ENCODE results near the gene ADAMTS9. TPM values are rescaled to one million over a fixed set of nuclear protein-coding genes. Genes with fewer than 3 reads are reported as not detected.
A peak's percentile ranks its signal among the peaks of the same experiment; 100 is the strongest.

ADAMTS9 gene
- total RNA-seq, 4 donors from 2014 or later: 4.8 to 49.8 (median 13.4) TPM

DNA sequence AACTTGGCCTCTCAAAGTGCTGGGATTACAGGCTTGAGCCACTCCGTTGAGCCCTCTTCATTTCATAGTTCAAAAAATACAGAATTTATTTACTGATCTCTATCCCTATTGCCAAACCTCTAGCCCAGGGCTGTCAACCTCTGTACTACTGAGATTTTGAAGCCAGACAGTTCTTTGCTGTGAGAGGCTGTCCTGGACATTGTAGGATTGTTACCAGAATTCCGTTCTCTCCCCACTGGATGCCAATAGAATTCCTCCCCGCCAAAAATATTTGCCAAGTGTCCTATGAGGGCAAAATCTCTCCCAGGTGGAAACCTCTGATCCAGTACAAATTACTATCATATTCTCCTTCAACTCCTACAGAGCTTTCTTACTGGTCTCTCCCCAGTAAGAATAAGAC is 29.6 kb upstream of the ADAMTS9 start:
- ATAC-seq (no peak), DNase-seq (no peak)
- TF ChIP-seq, protein P1, sequence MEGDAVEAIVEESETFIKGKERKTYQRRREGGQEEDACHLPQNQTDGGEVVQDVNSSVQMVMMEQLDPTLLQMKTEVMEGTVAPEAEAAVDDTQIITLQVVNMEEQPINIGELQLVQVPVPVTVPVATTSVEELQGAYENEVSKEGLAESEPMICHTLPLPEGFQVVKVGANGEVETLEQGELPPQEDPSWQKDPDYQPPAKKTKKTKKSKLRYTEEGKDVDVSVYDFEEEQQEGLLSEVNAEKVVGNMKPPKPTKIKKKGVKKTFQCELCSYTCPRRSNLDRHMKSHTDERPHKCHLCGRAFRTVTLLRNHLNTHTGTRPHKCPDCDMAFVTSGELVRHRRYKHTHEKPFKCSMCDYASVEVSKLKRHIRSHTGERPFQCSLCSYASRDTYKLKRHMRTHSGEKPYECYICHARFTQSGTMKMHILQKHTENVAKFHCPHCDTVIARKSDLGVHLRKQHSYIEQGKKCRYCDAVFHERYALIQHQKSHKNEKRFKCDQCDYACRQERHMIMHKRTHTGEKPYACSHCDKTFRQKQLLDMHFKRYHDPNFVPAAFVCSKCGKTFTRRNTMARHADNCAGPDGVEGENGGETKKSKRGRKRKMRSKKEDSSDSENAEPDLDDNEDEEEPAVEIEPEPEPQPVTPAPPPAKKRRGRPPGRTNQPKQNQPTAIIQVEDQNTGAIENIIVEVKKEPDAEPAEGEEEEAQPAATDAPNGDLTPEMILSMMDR (IDR thresholded peaks at IDR 0.05 in 4 of 5, conservative IDR thresholded peaks at IDR 0.05 in 1 of 5): no peak
- TF ChIP-seq POLR2A (IDR thresholded peaks at IDR 0.05): no peak
- Histone ChIP-seq H3K36me3 (no peaks in the 10 kb centered on the region), H3K27me3 (no peaks in the 10 kb centered on the region), H3K4me1 (peaks cover 21 to 24% of the 10 kb centered on the region in 2 donors), H3K9me3 (no peaks in the 10 kb centered on the region), H3K4me3 (no peak overlapping the region), H3K27ac (no peak overlapping the region)
- in situ Hi-C loops (cut with MboI; ENCODE audit: low sequenced_read_pairs in 4 of 4) (no loop called here), intact Hi-C loops (cut with DNase I; ENCODE audit: low total_unique reads) (no loop called here)

DNA sequence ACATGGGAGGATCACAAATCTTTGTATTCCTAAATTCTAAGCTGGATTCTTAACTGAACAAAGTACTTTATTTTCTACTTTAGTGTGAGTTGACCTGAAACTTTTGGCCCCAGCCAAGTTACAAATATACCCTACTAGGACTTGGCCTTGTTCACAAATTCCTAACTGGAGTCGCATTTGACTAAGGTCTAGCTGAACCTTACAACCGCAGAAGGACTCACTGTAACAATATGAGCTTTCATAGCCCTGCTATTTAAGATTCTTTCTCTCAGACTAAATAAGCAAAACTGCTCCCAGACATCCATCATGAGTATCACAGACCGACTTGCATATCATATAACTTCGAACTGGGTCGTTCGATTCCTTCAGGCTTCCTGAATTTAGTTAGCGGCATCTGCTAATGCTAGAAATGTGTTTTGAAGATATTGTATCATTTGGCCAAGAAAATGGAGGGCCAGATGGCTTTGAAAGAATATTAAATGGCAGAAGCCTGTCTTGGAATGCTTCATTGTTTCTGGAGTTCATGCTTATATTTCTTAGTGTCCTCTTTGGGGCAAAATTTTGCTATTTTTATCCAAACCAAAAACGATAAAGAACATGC is 28.4 kb upstream of the ADAMTS9 start:
- in situ Hi-C loops (cut with MboI; ENCODE audit: low sequenced_read_pairs in 4 of 4) (no loop called here), intact Hi-C loops (cut with DNase I; ENCODE audit: low total_unique reads) (no loop called here)
- Histone ChIP-seq H3K27ac (peak overlapping the region; percentile 1 to 41 (median 7)), H3K36me3 (no peaks in the 10 kb centered on the region), H3K4me1 (peaks cover 21 to 24% of the 10 kb centered on the region in 2 donors), H3K27me3 (no peaks in the 10 kb centered on the region), H3K9me3 (no peaks in the 10 kb centered on the region), H3K4me3 (no peak overlapping the region)
- no peak for DNase-seq
- TF ChIP-seq POLR2A (IDR thresholded peaks at IDR 0.05): no peak
- ATAC-seq: no peak

DNA sequence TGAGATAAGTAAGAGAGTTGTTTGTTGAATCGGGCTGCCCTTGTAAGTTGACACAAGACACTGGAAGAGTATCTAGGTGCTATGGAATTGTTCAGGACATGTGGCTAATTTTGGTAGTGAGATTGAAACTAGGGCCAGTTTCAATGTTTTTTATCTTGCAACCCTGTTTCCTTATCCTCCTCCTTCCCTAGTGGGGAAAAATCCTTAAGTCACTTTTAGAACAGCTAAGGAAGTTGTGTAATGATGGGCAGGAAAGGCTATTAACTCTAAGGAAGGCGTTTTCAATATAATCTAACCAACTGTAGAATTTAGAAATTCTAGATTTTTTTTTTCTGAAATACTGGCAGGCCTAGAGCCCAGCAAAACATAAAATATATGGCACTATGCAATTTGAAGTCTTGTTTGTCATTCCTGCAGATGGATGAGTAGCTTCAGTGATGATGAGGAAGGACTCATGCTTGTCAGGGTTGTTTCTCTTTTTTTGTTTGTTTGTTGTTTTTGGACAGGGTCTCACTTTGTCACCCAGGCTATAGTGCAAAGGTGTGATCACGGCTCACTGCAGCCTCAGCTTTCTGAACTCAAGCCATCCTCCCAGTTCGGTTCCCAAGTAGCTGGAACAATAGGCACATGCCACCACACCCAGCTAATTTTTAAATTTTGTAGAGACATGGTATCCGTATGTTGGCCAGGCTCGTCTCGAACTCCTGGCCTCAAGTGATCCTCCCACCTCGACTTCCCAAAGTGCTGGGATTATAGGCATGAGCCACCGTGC is 27.6 kb upstream of the ADAMTS9 start:
- Histone ChIP-seq H3K9me3 (no peaks in the 10 kb centered on the region), H3K27ac (peak overlapping the region; percentile 1 to 41 (median 14)), H3K4me1 (peaks cover 21 to 24% of the 10 kb centered on the region in 2 donors), H3K27me3 (no peaks in the 10 kb centered on the region), H3K36me3 (no peaks in the 10 kb centered on the region), H3K4me3 (no peak overlapping the region)
- TF ChIP-seq, protein P1 (IDR thresholded peaks at IDR 0.05 in 4 of 5, conservative IDR thresholded peaks at IDR 0.05 in 1 of 5): no peak
- no peak for TF ChIP-seq POLR2A (IDR thresholded peaks at IDR 0.05)
- no peak for DNase-seq
- no peak for ATAC-seq
- intact Hi-C loops (cut with DNase I; ENCODE audit: low total_unique reads) (no loop called here), in situ Hi-C loops (cut with MboI; ENCODE audit: low sequenced_read_pairs in 4 of 4) (no loop called here)

DNA sequence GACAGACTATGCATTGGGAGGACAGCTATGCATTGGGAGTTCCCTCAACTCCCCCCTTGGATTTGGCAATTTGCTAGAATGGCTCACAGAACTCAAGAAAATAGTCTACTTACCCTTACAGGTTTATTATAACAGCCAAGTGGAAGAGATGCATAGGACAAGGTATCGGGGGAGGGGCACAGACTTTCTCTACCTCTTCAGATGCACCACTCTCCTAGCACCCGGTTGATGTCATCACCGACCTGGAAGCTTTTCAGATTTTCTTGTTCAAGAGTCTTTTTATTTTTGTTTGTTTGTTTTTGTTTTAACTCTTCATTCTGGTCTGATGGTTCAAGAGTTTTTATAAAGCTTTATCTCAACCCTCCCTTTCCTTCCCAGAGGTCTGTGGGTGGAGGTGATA is 20.7 kb upstream of the ADAMTS9 start:
- intact Hi-C loops (cut with DNase I; ENCODE audit: low total_unique reads) (no loop called here), in situ Hi-C loops (cut with MboI; ENCODE audit: low sequenced_read_pairs in 4 of 4) (no loop called here)
- TF ChIP-seq POLR2A (IDR thresholded peaks at IDR 0.05): no peak
- TF ChIP-seq, protein P1 (IDR thresholded peaks at IDR 0.05 in 4 of 5, conservative IDR thresholded peaks at IDR 0.05 in 1 of 5): no peak
- H3K36me3 ChIP-seq: no peaks in the 10 kb centered on the region
- no peaks in the 10 kb centered on the region for H3K27me3 ChIP-seq
- no peak overlapping the region for H3K27ac ChIP-seq
- no peak for DNase-seq
- no peaks in the 10 kb centered on the region for H3K4me1 ChIP-seq
- no peak overlapping the region for H3K4me3 ChIP-seq
- ATAC-seq: no peak
- no peaks in the 10 kb centered on the region for H3K9me3 ChIP-seq

DNA sequence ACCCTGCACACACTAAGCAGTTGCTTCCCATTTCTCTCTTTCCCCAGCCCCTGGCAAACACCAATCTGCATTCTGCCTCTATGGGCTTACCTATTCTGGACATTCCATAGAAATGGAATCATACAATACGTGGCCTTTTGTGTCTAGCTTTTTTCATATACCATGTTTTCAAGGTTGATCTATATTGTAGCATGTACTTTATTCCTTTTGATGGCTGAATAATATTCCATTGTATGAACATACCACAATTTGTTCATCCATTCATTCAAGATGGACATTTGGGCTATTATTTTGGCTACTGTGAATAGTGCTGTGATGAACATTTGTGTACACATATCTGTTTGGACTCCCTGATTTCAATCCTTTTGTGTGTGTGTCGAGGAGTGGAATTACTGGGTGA is 18.1 kb upstream of the ADAMTS9 start:
- no peaks in the 10 kb centered on the region for H3K4me1 ChIP-seq
- no peaks in the 10 kb centered on the region for H3K27me3 ChIP-seq

More for the DNA sequence above, 18.1 kb upstream of the ADAMTS9 start:
- Histone ChIP-seq H3K36me3 (no peaks in the 10 kb centered on the region), H3K4me3 (no peak overlapping the region), H3K9me3 (no peaks in the 10 kb centered on the region), H3K27ac (no peak overlapping the region)
- no peak for TF ChIP-seq POLR2A (IDR thresholded peaks at IDR 0.05)
- TF ChIP-seq, protein P1 (IDR thresholded peaks at IDR 0.05 in 4 of 5, conservative IDR thresholded peaks at IDR 0.05 in 1 of 5): no peak
- in situ Hi-C loops (cut with MboI; ENCODE audit: low sequenced_read_pairs in 4 of 4) (no loop called here), intact Hi-C loops (cut with DNase I; ENCODE audit: low total_unique reads) (no loop called here)
- ATAC-seq: no peak
- DNase-seq: no peak
